ENCODE data around the gene KLHL2.
"Not testable (repeated sequence)": the region's sequence is repeated elsewhere in the genome, so short reads cannot be mapped to it uniquely, and the experiment has no call there.

KLHL2 gene

GRCh38 chr4:165207431-165208220 is at the start of gene KLHL2:
Gene KLHL2, plus strand, starts transcription at chr4:165207561. Its CDS starts 316 bp downstream, at chr4:165207877.
- in situ Hi-C loops (cut with HindIII; ENCODE audit: low pct_ligation_motif_present, low pct_unique_long_range_greater_than_20kb, low sequenced_read_pairs) = no loop called here
- DNase-seq = peak; percentile 72

- no peak for DNase-seq
- in situ Hi-C loops (cut with HindIII; ENCODE audit: low pct_ligation_motif_present, low pct_unique_long_range_greater_than_20kb, low sequenced_read_pairs) = no loop called here
These were observed 48.6 kb upstream of the KLHL2 start for GRCh38 chr4:165158762-165159161.

- DNase-seq = no peak
- in situ Hi-C loops (cut with HindIII; ENCODE audit: low pct_ligation_motif_present, low pct_unique_long_range_greater_than_20kb, low sequenced_read_pairs) = no loop called here
These were observed 43.1 kb upstream of the KLHL2 start for GRCh38 chr4:165164257-165164656.

- in situ Hi-C loops (cut with HindIII; ENCODE audit: low pct_ligation_motif_present, low pct_unique_long_range_greater_than_20kb, low sequenced_read_pairs); DNase-seq: not testable (repeated sequence)
These were observed 40.5 kb upstream of the KLHL2 start for GRCh38 chr4:165166872-165167271.

- in situ Hi-C loops (cut with HindIII; ENCODE audit: low pct_ligation_motif_present, low pct_unique_long_range_greater_than_20kb, low sequenced_read_pairs) = no loop called here
- no peak for DNase-seq
These were observed 39.7 kb upstream of the KLHL2 start for GRCh38 chr4:165167650-165168049.

GRCh38 chr4:165170819-165171218 is 36.5 kb upstream of the KLHL2 start:
- in situ Hi-C loops (cut with HindIII; ENCODE audit: low pct_ligation_motif_present, low pct_unique_long_range_greater_than_20kb, low sequenced_read_pairs) = no loop called here
- DNase-seq = no peak

GRCh38 chr4:165175470-165175869 is 31.9 kb upstream of the KLHL2 start:
- DNase-seq; in situ Hi-C loops (cut with HindIII; ENCODE audit: low pct_ligation_motif_present, low pct_unique_long_range_greater_than_20kb, low sequenced_read_pairs): not testable (repeated sequence)

- no peak for DNase-seq
- in situ Hi-C loops (cut with HindIII; ENCODE audit: low pct_ligation_motif_present, low pct_unique_long_range_greater_than_20kb, low sequenced_read_pairs) = no loop called here
These were observed 31.5 kb upstream of the KLHL2 start for GRCh38 chr4:165175879-165176278.

- DNase-seq = no peak
- in situ Hi-C loops (cut with HindIII; ENCODE audit: low pct_ligation_motif_present, low pct_unique_long_range_greater_than_20kb, low sequenced_read_pairs) = no loop called here
These were observed 29.4 kb upstream of the KLHL2 start for GRCh38 chr4:165177725-165178666.

- no peak for DNase-seq
- in situ Hi-C loops (cut with HindIII; ENCODE audit: low pct_ligation_motif_present, low pct_unique_long_range_greater_than_20kb, low sequenced_read_pairs) = no loop called here
These were observed 23.1 kb upstream of the KLHL2 start for GRCh38 chr4:165184220-165184619.

GRCh38 chr4:165184998-165185397 is 22.4 kb upstream of the KLHL2 start:
- DNase-seq; in situ Hi-C loops (cut with HindIII; ENCODE audit: low pct_ligation_motif_present, low pct_unique_long_range_greater_than_20kb, low sequenced_read_pairs): not testable (repeated sequence)

- DNase-seq = no peak
- in situ Hi-C loops (cut with HindIII; ENCODE audit: low pct_ligation_motif_present, low pct_unique_long_range_greater_than_20kb, low sequenced_read_pairs) = no loop called here
These were observed 21.9 kb upstream of the KLHL2 start for GRCh38 chr4:165185448-165185847.

GRCh38 chr4:165190591-165191347 is 16.6 kb upstream of the KLHL2 start:
- in situ Hi-C loops (cut with HindIII; ENCODE audit: low pct_ligation_motif_present, low pct_unique_long_range_greater_than_20kb, low sequenced_read_pairs) = no loop called here
- DNase-seq = no peak

- in situ Hi-C loops (cut with HindIII; ENCODE audit: low pct_ligation_motif_present, low pct_unique_long_range_greater_than_20kb, low sequenced_read_pairs) = no loop called here
- no peak for DNase-seq
These were observed 16.1 kb upstream of the KLHL2 start for GRCh38 chr4:165191348-165191656.

GRCh38 chr4:165191814-165192499 is 15.4 kb upstream of the KLHL2 start:
- in situ Hi-C loops (cut with HindIII; ENCODE audit: low pct_ligation_motif_present, low pct_unique_long_range_greater_than_20kb, low sequenced_read_pairs) = no loop called here
- DNase-seq = no peak

- no peak for DNase-seq
These were observed 14.9 kb upstream of the KLHL2 start for GRCh38 chr4:165192500-165192898.

GRCh38 chr4:165192956-165193355 is 14.4 kb upstream of the KLHL2 start:
- DNase-seq = no peak
- in situ Hi-C loops (cut with HindIII; ENCODE audit: low pct_ligation_motif_present, low pct_unique_long_range_greater_than_20kb, low sequenced_read_pairs) = no loop called here

More at GRCh38 chr4:165192500-165192898, 14.9 kb upstream of the KLHL2 start:
- in situ Hi-C loops (cut with HindIII; ENCODE audit: low pct_ligation_motif_present, low pct_unique_long_range_greater_than_20kb, low sequenced_read_pairs) = no loop called here

GRCh38 chr4:165194368-165194767 is 13.0 kb upstream of the KLHL2 start:
- no peak for DNase-seq
- in situ Hi-C loops (cut with HindIII; ENCODE audit: low pct_ligation_motif_present, low pct_unique_long_range_greater_than_20kb, low sequenced_read_pairs) = no loop called here
